T-helper 2 cell (primary cell): Measurements from ENCODE around the gene MYO15A.

ENCODE experiments used
- DNase-seq, 5 experiments: peaks; one replicate each; pipeline versions ENCODE4 v3.0.0 to v3.0.0-alpha.2; 2012 to 2022

MYO15A gene

DNA sequence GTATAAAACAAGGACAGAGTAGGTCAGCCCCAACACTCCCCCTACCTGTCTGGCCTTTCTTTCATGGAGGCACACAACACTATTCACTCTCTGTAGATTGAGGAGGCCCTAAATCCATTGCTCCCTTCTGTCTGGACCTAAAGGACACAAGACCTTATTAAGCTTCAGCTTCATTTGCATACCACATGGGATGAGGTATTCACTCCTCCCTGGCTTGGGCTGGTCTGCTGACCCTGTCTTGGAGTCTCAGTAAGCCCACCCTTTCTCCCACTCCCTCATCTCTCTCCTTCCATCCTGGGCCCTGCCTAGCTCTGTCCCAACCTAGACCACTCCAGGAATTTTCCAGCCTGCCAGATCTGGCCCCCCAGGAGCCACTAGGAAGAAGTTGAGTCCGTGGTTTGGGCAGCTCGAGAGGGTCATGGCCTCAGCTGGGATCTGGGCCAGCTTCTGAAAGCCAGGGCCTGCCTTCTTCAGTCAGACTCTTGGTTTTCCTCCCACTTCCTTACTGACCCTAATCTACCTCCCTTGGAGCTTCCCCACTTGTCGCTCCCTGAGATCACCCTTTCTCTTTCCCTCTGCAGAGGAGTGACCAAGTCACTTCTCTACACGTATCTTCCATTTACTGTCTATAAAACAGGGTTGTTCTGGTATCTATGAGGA, 110.3 kb downstream of the MYO15A start:
- DNase-seq: no peak

DNA sequence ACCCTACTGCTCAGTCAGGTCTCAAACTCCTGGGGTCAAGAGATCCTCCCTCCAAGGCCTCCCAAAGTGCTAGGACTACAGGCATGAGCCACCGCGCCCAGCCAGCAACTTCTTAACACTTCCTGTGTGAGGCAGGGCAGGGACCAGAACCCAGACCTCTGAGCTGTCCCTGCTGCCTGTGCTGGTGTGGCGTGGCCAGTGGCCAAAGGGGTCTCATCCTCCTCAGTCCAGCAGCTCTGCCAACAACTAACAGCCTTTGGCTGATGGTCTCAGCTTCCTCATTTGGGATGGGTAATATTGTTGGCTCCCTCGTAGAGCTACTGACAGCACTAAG, 115.5 kb downstream of the MYO15A start:
- DNase-seq: no peak

GRCh38 chr17:18224387-18225120, 116.0 kb downstream of the MYO15A start:
- DNase-seq: no peak

GRCh38 chr17:18225121-18225641, 116.6 kb downstream of the MYO15A start, which contains the start of gene LLGL1:
Gene LLGL1, plus strand, starts transcription at chr17:18225635. Its CDS starts 48 bp downstream, at chr17:18225683.
- DNase-seq: peak; percentile 91 to 97 (median 95)

DNA sequence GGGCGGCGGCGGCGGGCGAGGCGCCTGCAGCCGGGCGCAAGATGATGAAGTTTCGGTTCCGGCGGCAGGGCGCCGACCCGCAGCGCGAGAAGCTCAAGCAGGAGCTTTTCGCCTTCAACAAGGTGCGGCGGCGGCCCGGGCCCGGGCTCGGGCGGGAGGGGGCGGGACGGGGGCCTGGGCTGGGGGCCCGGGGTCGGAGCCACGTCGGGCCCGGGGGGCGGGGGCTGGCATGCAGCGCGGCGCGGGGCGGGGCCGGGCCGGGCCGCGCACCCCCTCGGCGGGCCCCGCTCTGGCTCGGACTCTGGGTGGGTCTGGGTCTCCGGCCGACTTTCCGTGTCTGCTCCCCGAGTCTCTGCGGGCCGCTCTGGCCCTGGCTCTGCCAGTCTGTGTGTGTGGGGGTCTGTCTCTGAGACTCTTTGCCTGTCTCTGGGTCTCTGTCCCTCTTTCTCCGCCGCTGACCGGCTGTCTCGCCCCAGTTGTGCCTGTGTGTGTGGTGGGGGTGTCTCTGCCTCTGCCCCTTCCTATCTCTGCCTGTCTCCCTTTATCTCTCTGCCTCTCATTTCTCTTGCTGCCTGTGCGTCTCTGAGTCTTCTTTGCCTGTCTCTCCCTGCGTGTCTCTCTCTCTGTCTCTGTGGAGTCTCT, 117.2 kb downstream of the MYO15A start:
- peak in 2 of 5 experiments; percentile 18 to 30 for DNase-seq

GRCh38 chr17:18226284-18226945, 117.9 kb downstream of the MYO15A start:
- no peak for DNase-seq

GRCh38 chr17:18227635-18228034, 119.1 kb downstream of the MYO15A start:
- no peak for DNase-seq

- no peak for DNase-seq
Measured at GRCh38 chr17:18228176-18228682, 119.7 kb downstream of the MYO15A start.

GRCh38 chr17:18229254-18229653, 120.7 kb downstream of the MYO15A start:
- no peak for DNase-seq
